ENCODE measurements around the gene MARK1.

DNA sequence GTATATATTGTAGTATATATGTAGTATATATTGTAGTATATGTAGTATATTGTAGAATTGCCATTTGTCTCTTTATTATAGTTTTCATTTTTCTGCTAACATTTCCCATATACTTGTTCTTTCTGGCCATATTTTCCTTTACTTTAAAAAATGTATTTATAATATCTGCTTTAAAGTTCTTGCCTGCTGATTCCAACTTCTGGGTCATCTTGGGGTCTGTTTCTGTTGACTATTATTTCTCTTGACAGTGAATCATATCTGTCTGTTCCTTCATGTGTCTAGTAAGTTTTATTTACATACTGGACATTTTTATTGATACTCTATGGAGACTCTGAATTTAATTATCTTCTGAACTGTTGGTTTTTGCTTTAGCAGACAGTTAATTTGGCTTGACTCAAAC lies 45.9 kb downstream of the MARK1 start:
- TF ChIP-seq, protein P1, sequence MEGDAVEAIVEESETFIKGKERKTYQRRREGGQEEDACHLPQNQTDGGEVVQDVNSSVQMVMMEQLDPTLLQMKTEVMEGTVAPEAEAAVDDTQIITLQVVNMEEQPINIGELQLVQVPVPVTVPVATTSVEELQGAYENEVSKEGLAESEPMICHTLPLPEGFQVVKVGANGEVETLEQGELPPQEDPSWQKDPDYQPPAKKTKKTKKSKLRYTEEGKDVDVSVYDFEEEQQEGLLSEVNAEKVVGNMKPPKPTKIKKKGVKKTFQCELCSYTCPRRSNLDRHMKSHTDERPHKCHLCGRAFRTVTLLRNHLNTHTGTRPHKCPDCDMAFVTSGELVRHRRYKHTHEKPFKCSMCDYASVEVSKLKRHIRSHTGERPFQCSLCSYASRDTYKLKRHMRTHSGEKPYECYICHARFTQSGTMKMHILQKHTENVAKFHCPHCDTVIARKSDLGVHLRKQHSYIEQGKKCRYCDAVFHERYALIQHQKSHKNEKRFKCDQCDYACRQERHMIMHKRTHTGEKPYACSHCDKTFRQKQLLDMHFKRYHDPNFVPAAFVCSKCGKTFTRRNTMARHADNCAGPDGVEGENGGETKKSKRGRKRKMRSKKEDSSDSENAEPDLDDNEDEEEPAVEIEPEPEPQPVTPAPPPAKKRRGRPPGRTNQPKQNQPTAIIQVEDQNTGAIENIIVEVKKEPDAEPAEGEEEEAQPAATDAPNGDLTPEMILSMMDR (IDR thresholded peaks at IDR 0.05), result no peak
- no peak for TF ChIP-seq POLR2A (IDR thresholded peaks at IDR 0.05)
